HG03139 (cell line): ENCODE measurements around the gene TAF4B.
"Not testable (repeated sequence)": the region's sequence is repeated elsewhere in the genome, so short reads cannot be mapped to it uniquely, and the experiment has no call there.

ENCODE experiments used
- ATAC-seq: cut with Tn5 transposase; IDR thresholded peaks from one replicate; pipeline ENCODE4 v1.9.1; 2021; ENCODE audit not compliant: unreplicated experiment

Gene TAF4B

GRCh38 chr18:26301681-26302080 is 75.4 kb downstream of the TAF4B start:
- ATAC-seq, result no peak

- not testable (repeated sequence) for ATAC-seq
These were observed 77.0 kb downstream of the TAF4B start for GRCh38 chr18:26303222-26303621.

GRCh38 chr18:26304511-26304910 is 78.3 kb downstream of the TAF4B start:
- no peak for ATAC-seq

GRCh38 chr18:26307161-26307773 is 81.0 kb downstream of the TAF4B start:
- ATAC-seq, result no peak

GRCh38 chr18:26309281-26309680 is 83.0 kb downstream of the TAF4B start:
- ATAC-seq, result no peak

- no peak for ATAC-seq
These were observed 86.0 kb downstream of the TAF4B start for GRCh38 chr18:26312199-26312598.

GRCh38 chr18:26317398-26317797 is 91.2 kb downstream of the TAF4B start:
- ATAC-seq, result no peak

- ATAC-seq, result no peak
These were observed 94.4 kb downstream of the TAF4B start for GRCh38 chr18:26320686-26321085.

- ATAC-seq, result no peak
These were observed 96.8 kb downstream of the TAF4B start for GRCh38 chr18:26322890-26323653.

GRCh38 chr18:26325771-26326170 is 99.5 kb downstream of the TAF4B start:
- no peak for ATAC-seq

GRCh38 chr18:26327062-26327461 is 100.8 kb downstream of the TAF4B start:
- ATAC-seq, result no peak

- no peak for ATAC-seq
These were observed 106.7 kb downstream of the TAF4B start for GRCh38 chr18:26332991-26333390.

- ATAC-seq, result no peak
These were observed 108.9 kb downstream of the TAF4B start for GRCh38 chr18:26335156-26335555.

- no peak for ATAC-seq
These were observed 109.6 kb downstream of the TAF4B start for GRCh38 chr18:26335571-26336487.

GRCh38 chr18:26336572-26336971 is 110.3 kb downstream of the TAF4B start:
- ATAC-seq, result no peak

GRCh38 chr18:26342646-26343045 is 116.4 kb downstream of the TAF4B start:
- no peak for ATAC-seq

- ATAC-seq, result no peak
These were observed 124.7 kb downstream of the TAF4B start for GRCh38 chr18:26350961-26351360.

GRCh38 chr18:26356045-26356785 is 130.0 kb downstream of the TAF4B start:
- ATAC-seq, result no peak

- no peak for ATAC-seq
These were observed 131.7 kb downstream of the TAF4B start for GRCh38 chr18:26357960-26358359.

- no peak for ATAC-seq
These were observed 135.8 kb downstream of the TAF4B start for GRCh38 chr18:26362021-26362420.

- ATAC-seq, result no peak
These were observed 141.2 kb downstream of the TAF4B start for GRCh38 chr18:26367425-26367824.
